Cardiac septum (tissue), 1 donor: ENCODE results near the gene SLC38A1. TPM values are rescaled to one million over a fixed set of nuclear protein-coding genes. Genes with fewer than 3 reads are reported as not detected.

Experiments used
- DNase-seq: peaks from one replicate; pipeline ENCODE4 v3.0.0-alpha.2; 2020; ENCODE audit warnings: low spot score
- intact Hi-C: fragments of 100-400 bp; cut with DNase I; formaldehyde crosslinking; loops from one replicate; pipeline ENCODE4 v1.14.0; 2022
- total RNA-seq: library from RNA; stranded (reverse); fragmentation: NEBNext Ultra II Directional; extraction: Animal tissue kit (Norgen Biotek cat#: 25700); gene quantifications from one replicate; pipeline ENCODE4 v1.2.1, GENCODE V29; 2021
- donor health status: DM: no; HTN: no; CAD: no.

SLC38A1 gene
- total RNA-seq, 1 donor from 2014 or later: 64.4 TPM

- intact Hi-C loops: no loop called here
These were observed 116.4 kb downstream of the SLC38A1 start for GRCh38 chr12:46152456-46152855.

GRCh38 chr12:46150735-46151134 is 118.1 kb downstream of the SLC38A1 start:
- intact Hi-C loops: no loop called here
- no peak for DNase-seq

More at GRCh38 chr12:46152456-46152855, 116.4 kb downstream of the SLC38A1 start:
- no peak for DNase-seq

DNA sequence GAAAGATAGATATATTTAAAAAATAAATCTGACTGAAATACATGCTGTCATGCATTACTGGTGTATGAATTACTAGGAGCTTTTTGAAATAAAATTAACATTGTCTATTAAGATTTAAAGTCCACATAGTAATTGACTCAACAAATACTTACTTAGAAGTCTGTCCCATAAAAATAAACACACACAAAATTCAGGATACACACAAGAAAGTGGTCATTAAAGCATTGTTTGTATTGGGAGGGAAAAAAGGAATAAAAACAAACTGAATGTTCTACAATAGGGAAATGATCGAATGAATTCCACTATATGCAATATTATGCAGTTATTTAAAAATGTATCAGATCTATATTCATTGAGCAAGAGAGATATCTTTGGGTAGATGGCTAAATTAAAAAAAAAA is 118.9 kb downstream of the SLC38A1 start:
- no peak for DNase-seq
- intact Hi-C loops: no loop called here

DNA sequence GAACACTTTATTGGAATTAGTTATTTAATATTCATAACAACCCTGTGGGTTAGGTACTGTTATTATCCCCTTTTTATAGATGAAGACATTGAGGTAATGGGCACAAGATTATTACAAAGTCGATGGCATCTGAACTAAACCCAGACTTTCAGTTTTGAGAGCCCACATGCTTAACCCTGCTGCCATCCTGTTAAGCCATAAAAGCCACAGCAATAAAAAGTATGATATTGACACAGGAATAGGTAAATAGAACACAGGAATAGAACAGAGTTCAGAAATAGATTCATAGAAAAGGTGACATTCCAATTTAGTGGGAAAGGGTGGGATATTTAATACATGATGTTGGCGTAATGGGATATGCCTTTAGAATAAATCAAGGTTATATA is 119.8 kb downstream of the SLC38A1 start:
- intact Hi-C loops: no loop called here
- DNase-seq: no peak

GRCh38 chr12:46148327-46149078 is 120.3 kb downstream of the SLC38A1 start:
- intact Hi-C loops: no loop called here
- no peak for DNase-seq

- intact Hi-C loops: no loop called here
- no peak for DNase-seq
These were observed 121.7 kb downstream of the SLC38A1 start for GRCh38 chr12:46147144-46147543.

GRCh38 chr12:46145881-46146280 is 123.0 kb downstream of the SLC38A1 start:
- intact Hi-C loops: no loop called here
- DNase-seq: no peak

- no peak for DNase-seq
- intact Hi-C loops: no loop called here
These were observed 124.4 kb downstream of the SLC38A1 start for GRCh38 chr12:46144433-46144832.

DNA sequence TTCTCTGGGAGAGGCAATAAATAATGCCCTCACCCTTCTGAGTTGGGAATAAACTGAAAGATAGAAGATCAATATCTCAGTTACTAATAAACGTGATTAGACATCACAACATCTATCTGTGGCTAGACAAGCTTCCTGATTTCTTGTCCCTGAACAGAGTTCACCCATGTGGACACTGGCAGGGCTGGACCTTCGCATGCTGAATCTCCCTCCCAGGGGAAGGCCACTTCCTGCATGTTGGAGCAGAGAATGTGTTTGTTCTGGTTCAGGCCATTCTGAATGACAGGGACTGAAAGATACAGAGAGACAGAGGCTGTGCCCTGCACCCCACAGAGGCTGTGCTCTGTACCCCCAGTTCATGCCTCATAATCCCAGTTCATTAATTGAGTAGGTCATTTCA is 132.6 kb downstream of the SLC38A1 start:
- intact Hi-C loops: no loop called here
- no peak for DNase-seq

DNA sequence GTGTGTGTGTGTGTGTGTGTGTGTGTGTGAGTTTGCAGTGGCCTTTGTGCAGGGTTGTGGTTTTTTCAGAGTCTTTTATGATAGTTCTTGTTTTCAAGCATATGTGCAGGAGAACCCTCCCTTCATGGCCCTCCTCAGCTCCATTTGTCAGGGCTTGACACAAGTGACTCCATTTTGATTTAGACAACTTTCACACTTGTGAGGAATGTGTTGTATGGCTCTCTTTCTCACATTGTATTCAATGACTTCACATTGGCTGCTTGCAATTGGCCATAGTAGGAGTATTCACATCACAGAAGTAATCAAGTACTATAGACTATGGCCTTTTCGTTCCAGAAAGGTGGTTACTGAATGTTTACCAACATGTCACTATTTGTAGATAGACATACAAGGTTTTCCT is 133.1 kb downstream of the SLC38A1 start:
- intact Hi-C loops: no loop called here
- DNase-seq: no peak

GRCh38 chr12:46134852-46135251 is 134.0 kb downstream of the SLC38A1 start:
- intact Hi-C loops: no loop called here

DNA sequence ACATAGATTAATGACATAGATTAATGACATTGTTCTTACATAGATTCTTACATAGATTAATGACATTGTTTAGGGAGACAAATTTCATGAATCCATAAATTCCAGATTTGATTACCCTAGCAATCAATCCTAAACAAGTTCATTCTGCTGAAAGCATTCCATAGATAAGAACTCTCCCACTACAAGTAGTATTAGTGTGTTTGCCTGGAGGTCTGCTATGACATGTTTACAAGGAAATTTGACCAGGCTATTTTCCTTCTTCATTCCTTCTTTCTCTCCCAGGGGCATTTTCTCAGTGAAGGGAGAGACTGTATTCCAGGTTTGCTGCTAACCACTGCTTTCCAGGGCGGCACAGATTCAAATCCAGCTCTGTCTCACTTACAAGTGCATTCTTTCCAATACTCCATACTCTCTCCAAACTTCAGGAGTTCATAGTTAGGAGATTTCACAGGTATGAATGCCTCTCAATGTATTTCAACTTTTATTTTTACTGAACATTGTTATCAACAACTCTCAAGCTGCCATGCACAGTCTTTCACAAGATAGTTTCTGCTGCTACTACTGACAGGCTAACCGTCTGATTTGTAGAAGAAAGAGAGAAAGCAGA is 134.5 kb downstream of the SLC38A1 start:
- DNase-seq: no peak
- intact Hi-C loops: no loop called here

More at GRCh38 chr12:46134852-46135251, 134.0 kb downstream of the SLC38A1 start:
- no peak for DNase-seq

DNA sequence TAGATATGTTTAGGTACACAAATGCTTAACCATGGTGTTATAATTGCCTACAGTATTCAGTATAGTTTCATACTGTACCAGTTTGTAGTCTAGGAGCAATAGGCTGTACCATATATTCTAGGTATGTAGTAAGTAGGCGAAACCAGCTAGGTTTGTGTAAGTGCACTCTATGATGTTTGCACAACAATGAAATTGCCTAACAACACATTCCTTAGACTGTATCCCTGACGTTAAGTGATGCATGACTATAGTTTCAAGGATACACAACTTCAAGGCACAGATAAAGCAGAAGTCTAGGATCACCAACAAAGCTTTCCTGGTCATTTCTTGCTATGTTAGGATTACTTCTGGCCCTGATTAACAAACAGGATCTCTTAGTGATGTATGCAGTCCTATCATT is 135.1 kb downstream of the SLC38A1 start:
- no peak for DNase-seq
- intact Hi-C loops: no loop called here

Other genes with a start within 250 kb of the SLC38A1 start
- 140 TPM for gene SLC38A2, start 103.7 kb upstream of the SLC38A1 start, total RNA-seq